HEK293 (cell line): ENCODE results near the gene SKA2.
"Not testable (repeated sequence)": the region's sequence is repeated elsewhere in the genome, so short reads cannot be mapped to it uniquely, and the experiment has no call there.

Source experiments
- CTCF ChIA-PET: fragments of 350-600 bp; formaldehyde crosslinking; extraction: SDS; loops from one replicate; lab custom pipeline; 2021; ENCODE audit warnings: antibody characterized with exemption; lab: Yijun Ruan, JAX
- POLR2A ChIA-PET: fragments of 300-600 bp; formaldehyde crosslinking; extraction: SDS; loops from one replicate; lab custom pipeline; 2020; ENCODE audit warnings: antibody characterized with exemption, inconsistent platforms; lab: Yijun Ruan, JAX
- H3K27ac ChIP-seq: fragments of 200-500 bp; sonication (Bioruptor generic); 2 replicates; pipeline ENCODE4 v1.5.1; 2014; ENCODE audit warnings: low read depth, low read length, control low read depth, inconsistent platforms; ENCODE audit errors: extremely low read depth
- H3K36me3 ChIP-seq, 2 experiments: fragments of 200-500 bp in 1 of 2; sonication (Bioruptor generic) in 1 of 2; 1 replicate in 1 of 2; 2 replicates in 1 of 2; pipeline ENCODE4 v1.5.1; 2014 to 2017; ENCODE audit warnings: inconsistent platforms in 2 of 2, low read length in 2 of 2; ENCODE audit not compliant: control insufficient read depth in 2 of 2, insufficient read depth in 1 of 2
- H3K4me1 ChIP-seq: fragments of 200-500 bp; sonication (Bioruptor generic); 2 replicates; pipeline ENCODE4 v1.5.1; 2014; ENCODE audit warnings: mild to moderate bottlenecking, low read length, inconsistent platforms; ENCODE audit not compliant: control insufficient read depth, insufficient read depth
- H3K4me3 ChIP-seq: 2 replicates; pipeline ENCODE4 v1.5.1; 2011; ENCODE audit warnings: low read depth, mild to moderate bottlenecking, control low read depth, low read length, moderate library complexity
- H3K9me3 ChIP-seq: fragments of 200-500 bp; sonication (Bioruptor generic); 2 replicates; pipeline ENCODE4 v1.5.1; 2014; ENCODE audit warnings: low read depth, low read length, inconsistent platforms; ENCODE audit not compliant: control insufficient read depth, insufficient read depth
- BCL11B ChIP-seq: fragments of 450-650 bp; formaldehyde crosslinking; IDR thresholded peaks from 2 replicates; pipeline ENCODE4 v1.5.1; 2016; ENCODE audit warnings: low read depth, missing biosample characterization, missing genetic modification characterization
- GLIS1 ChIP-seq: fragments of 450-650 bp; formaldehyde crosslinking; IDR thresholded peaks from 2 replicates; pipeline ENCODE4 v1.5.1; 2016; ENCODE audit warnings: missing biosample characterization, missing genetic modification characterization
- HOXC10 ChIP-seq: sonication (generic); formaldehyde crosslinking; IDR thresholded peaks from 2 replicates; pipeline ENCODE4 v1.8.1; 2023; ENCODE audit warnings: mild to moderate bottlenecking, missing genetic modification reagents
- KLF16 ChIP-seq: fragments of 450-650 bp; formaldehyde crosslinking; IDR thresholded peaks from 2 replicates; pipeline ENCODE4 v1.5.1; 2017; ENCODE audit warnings: missing biosample characterization, missing genetic modification characterization
- TRIM28 ChIP-seq: IDR thresholded peaks from 2 replicates; pipeline ENCODE4 v1.6.1; 2011; ENCODE audit warnings: low read length, control low read depth, borderline replicate concordance
- ZFP3 ChIP-seq: fragments of 450-650 bp; formaldehyde crosslinking; IDR thresholded peaks from 2 replicates; pipeline ENCODE4 v1.5.1; 2016; ENCODE audit warnings: low read depth, missing biosample characterization, missing genetic modification characterization
- ZNF169 ChIP-seq: fragments of 450-650 bp; formaldehyde crosslinking; IDR thresholded peaks from 2 replicates; pipeline ENCODE4 v1.5.1; 2016; ENCODE audit warnings: missing biosample characterization, missing genetic modification characterization
- ZNF211 ChIP-seq: fragments of 450-650 bp; formaldehyde crosslinking; IDR thresholded peaks from 2 replicates; pipeline ENCODE4 v1.5.1; 2016; ENCODE audit warnings: low read depth, missing biosample characterization, missing genetic modification characterization
- ZNF214 ChIP-seq: fragments of 450-650 bp; formaldehyde crosslinking; IDR thresholded peaks from 2 replicates; pipeline ENCODE4 v1.5.1; 2017; ENCODE audit warnings: missing biosample characterization, mild to moderate bottlenecking, missing genetic modification characterization, borderline replicate concordance
- ZNF366 ChIP-seq: fragments of 450-650 bp; formaldehyde crosslinking; conservative IDR thresholded peaks from 2 replicates; pipeline ENCODE4 v1.5.1; 2016; ENCODE audit warnings: missing biosample characterization, missing genetic modification characterization
- ZNF426 ChIP-seq: fragments of 450-650 bp; formaldehyde crosslinking; IDR thresholded peaks from 2 replicates; pipeline ENCODE4 v1.5.1; 2017; ENCODE audit warnings: missing biosample characterization, missing genetic modification characterization, mild to moderate bottlenecking, inconsistent platforms, moderate library complexity
- ZNF555 ChIP-seq: fragments of 450-650 bp; formaldehyde crosslinking; conservative IDR thresholded peaks from 2 replicates; pipeline ENCODE4 v1.5.1; 2017; ENCODE audit warnings: missing biosample characterization, mild to moderate bottlenecking, missing genetic modification characterization, inconsistent platforms
- ZNF571 ChIP-seq: fragments of 450-650 bp; formaldehyde crosslinking; IDR thresholded peaks from 2 replicates; pipeline ENCODE4 v1.5.0; 2017; ENCODE audit warnings: missing biosample characterization, missing genetic modification characterization
- ZNF585B ChIP-seq: fragments of 450-650 bp; formaldehyde crosslinking; IDR thresholded peaks from 2 replicates; pipeline ENCODE4 v1.5.1; 2016; ENCODE audit warnings: missing biosample characterization, missing genetic modification characterization
- ZNF664 ChIP-seq: fragments of 450-650 bp; formaldehyde crosslinking; IDR thresholded peaks from 2 replicates; pipeline ENCODE4 v1.5.1; 2016; ENCODE audit warnings: missing biosample characterization, missing genetic modification characterization
- ZNF747 ChIP-seq: fragments of 450-650 bp; formaldehyde crosslinking; IDR thresholded peaks from 2 replicates; pipeline ENCODE4 v1.5.1; 2016; ENCODE audit warnings: missing biosample characterization, missing genetic modification characterization
- ZNF768 ChIP-seq: fragments of 450-650 bp; formaldehyde crosslinking; IDR thresholded peaks from 2 replicates; pipeline ENCODE4 v1.5.1; 2018; ENCODE audit warnings: missing biosample characterization, mild to moderate bottlenecking, missing genetic modification characterization
- ZXDB ChIP-seq: fragments of 450-650 bp; formaldehyde crosslinking; IDR thresholded peaks from 2 replicates; pipeline ENCODE4 v1.5.1; 2016; ENCODE audit warnings: missing biosample characterization, missing genetic modification characterization
- TF ChIP-seq, protein P1 (sequence below): fragments of 450-650 bp; formaldehyde crosslinking; IDR thresholded peaks from 2 replicates; pipeline ENCODE4 v1.5.1; 2016; ENCODE audit warnings: missing biosample characterization, missing genetic modification characterization
- TF ChIP-seq, protein P2 (sequence below): fragments of 450-650 bp; formaldehyde crosslinking; IDR thresholded peaks from 2 replicates; pipeline ENCODE4 v1.5.1; 2016; ENCODE audit warnings: missing biosample characterization, missing genetic modification characterization
- TF ChIP-seq, protein P3 (sequence below): fragments of 450-650 bp; formaldehyde crosslinking; IDR thresholded peaks from 2 replicates; pipeline ENCODE4 v1.5.1; 2016; ENCODE audit warnings: missing biosample characterization, missing genetic modification characterization
- TF ChIP-seq, protein P4 (sequence below): IDR thresholded peaks from 2 replicates; pipeline ENCODE4 v1.6.1; 2011; ENCODE audit warnings: mild to moderate bottlenecking, low read depth, low read length, borderline replicate concordance

SKA2 gene

DNA sequence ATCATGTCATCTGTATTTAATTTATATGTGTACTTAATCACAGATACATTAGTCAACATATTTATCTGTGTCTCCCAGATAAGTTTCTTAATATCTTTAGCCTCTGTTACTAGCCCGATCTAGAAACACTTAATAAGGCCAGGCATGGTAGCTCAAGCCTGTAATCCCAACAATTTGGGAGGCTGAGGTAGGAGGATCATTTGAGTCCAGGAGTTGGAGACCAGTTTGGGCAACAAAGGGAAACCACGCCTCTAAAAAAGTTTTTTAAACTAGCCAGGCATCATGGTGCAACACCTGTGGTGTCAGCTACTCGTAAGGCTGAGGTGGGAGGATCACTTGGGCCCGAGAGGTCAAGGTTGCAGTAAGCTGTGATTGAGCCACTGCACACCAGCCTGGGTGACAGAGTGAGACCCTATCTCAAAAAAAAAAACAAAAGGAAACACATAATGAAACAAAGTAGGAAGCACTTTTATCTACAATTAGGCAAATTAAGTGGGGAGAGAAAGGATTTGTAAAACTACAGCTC is 9.4 kb downstream of the SKA2 start:
- CTCF ChIA-PET, result interaction anchor here (0.6 kb wide), 1 partner anchor 575 kb away, joined by 3 read pairs; no protein-coding TSS in a partner anchor
- Histone ChIP-seq H3K9me3 (no peaks in the 10 kb centered on the region), H3K36me3 (peaks cover 14 to 24% of the 10 kb centered on the region in 2 experiments; a peak in 2 of 3 replicates)
- TF ChIP-seq ZNF768 (tag by site-specific recombination) (no peak), ZNF747 (tag by site-specific recombination) (no peak), ZNF555 (tag by site-specific recombination) (no peak), ZNF426 (tag by site-specific recombination) (no peak), KLF16 (tag by site-specific recombination) (no peak), HOXC10 (CRISPR knock-in tag) (no peak), ZXDB (no peak), BCL11B (tag by site-specific recombination) (no peak), ZNF211 (no peak), TRIM28 (no peak)
- TF ChIP-seq, protein P1, sequence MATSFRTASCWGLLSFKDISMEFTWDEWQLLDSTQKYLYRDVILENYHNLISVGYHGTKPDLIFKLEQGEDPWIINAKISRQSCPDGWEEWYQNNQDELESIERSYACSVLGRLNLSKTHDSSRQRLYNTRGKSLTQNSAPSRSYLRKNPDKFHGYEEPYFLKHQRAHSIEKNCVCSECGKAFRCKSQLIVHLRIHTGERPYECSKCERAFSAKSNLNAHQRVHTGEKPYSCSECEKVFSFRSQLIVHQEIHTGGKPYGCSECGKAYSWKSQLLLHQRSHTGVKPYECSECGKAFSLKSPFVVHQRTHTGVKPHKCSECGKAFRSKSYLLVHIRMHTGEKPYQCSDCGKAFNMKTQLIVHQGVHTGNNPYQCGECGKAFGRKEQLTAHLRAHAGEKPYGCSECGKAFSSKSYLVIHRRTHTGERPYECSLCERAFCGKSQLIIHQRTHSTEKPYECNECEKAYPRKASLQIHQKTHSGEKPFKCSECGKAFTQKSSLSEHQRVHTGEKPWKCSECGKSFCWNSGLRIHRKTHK (tag by site-specific recombination), result no peak
- TF ChIP-seq, protein P2, sequence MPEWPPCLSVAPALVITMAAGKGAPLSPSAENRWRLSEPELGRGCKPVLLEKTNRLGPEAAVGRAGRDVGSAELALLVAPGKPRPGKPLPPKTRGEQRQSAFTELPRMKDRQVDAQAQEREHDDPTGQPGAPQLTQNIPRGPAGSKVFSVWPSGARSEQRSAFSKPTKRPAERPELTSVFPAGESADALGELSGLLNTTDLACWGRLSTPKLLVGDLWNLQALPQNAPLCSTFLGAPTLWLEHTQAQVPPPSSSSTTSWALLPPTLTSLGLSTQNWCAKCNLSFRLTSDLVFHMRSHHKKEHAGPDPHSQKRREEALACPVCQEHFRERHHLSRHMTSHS (tag by site-specific recombination), result no peak
- TF ChIP-seq, all 188 proteins: peak for 0
- H3K27ac ChIP-seq, result no peak overlapping the region
- POLR2A ChIA-PET, result interaction anchor here (2.5 kb wide), 1 partner anchor 10 kb away, joined by 19 read pairs; the partner anchor contains the start of genes PRR11 and SKA2
- H3K4me1 ChIP-seq, result peaks cover under 1% of the 10 kb centered on the region; the same call in 1 of the 2 replicates
- no peak overlapping the region for H3K4me3 ChIP-seq

DNA sequence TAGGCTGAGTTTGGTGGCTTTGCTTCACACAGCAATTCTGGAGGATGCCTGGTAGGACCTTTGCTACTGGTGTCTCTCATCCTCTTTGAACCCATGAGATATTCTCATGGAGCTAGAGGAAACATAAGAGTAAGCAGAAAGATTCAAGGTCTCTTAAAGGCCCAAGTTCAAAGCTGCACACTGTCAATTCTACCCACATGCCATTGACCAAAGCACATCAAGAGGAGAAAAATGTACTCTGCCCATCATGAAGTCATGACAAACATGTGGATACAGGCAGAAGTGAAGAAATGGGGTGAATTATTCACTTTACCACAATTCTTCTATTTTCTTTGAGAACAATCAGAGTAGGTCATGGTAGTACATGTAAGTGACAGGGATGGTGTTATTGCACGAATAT is 13.1 kb downstream of the SKA2 start:
- Histone ChIP-seq H3K4me1 (no peaks in the 10 kb centered on the region), H3K4me3 (no peak overlapping the region), H3K27ac (no peak overlapping the region), H3K9me3 (no peaks in the 10 kb centered on the region), H3K36me3 (peaks cover 13 to 14% of the 10 kb centered on the region in 2 experiments; a peak in 2 of 3 replicates)
- ChIA-PET CTCF (interaction anchor here (0.6 kb wide), 2 partner anchors 23 to 444 kb away, joined by 3 to 4 read pairs; no protein-coding TSS in a partner anchor), POLR2A (interaction anchor here (0.6 kb wide), 1 partner anchor 36 kb away, joined by 3 read pairs; no protein-coding TSS in a partner anchor)
- TF ChIP-seq ZNF664 (tag by site-specific recombination), result no peak
- TF ChIP-seq, protein P3, sequence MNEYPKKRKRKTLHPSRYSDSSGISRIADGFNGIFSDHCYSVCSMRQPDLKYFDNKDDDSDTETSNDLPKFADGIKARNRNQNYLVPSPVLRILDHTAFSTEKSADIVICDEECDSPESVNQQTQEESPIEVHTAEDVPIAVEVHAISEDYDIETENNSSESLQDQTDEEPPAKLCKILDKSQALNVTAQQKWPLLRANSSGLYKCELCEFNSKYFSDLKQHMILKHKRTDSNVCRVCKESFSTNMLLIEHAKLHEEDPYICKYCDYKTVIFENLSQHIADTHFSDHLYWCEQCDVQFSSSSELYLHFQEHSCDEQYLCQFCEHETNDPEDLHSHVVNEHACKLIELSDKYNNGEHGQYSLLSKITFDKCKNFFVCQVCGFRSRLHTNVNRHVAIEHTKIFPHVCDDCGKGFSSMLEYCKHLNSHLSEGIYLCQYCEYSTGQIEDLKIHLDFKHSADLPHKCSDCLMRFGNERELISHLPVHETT (tag by site-specific recombination), result no peak

DNA sequence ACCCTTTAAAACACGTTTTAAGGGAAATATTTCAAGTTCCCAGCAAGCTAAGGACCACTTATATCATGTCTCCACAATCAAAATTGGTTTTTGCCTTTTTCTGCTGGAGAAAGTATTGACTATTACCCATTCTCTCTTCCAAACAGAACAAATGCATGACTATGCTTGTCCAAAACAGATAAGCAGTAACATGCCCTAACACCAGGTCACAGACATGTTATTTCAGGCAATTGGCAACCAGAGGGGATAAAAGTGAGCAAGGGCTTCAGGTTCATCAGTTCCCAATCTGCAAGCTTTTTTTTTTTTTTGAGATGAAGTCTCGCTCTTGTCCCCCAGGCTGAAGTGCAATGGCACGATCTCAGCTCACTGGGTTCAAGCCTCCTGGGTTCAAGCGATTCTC is 15.0 kb downstream of the SKA2 start:
- POLR2A ChIA-PET, result interaction anchor here (0.6 to 0.8 kb wide), 3 partner anchors 12 to 895 kb away, joined by 3 to 5 read pairs (median 4); no protein-coding TSS in a partner anchor

DNA sequence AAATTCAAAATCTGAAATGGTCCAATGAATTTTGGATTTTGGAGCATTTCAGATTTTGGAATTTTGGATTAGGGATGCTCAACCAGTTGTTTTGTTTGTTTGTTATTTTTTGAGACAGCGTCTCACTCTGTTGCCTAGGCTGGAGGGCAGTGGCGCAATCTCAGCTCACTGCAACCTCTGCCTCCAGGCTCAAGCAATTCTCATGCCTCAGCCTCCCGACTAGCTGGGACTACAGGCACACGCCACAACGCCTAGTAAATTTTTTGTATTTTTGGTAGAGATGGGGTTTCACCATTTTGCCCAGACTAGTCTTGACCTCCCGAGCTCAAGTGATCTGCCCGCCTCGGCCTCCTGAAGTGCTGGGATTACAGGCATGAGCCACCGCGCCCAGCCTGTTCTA is 16.6 kb downstream of the SKA2 start:
- H3K9me3 ChIP-seq, POLR2A ChIA-PET, H3K27ac ChIP-seq, H3K4me1 ChIP-seq, H3K4me3 ChIP-seq: not testable (repeated sequence)
- CTCF ChIA-PET, result interaction anchor here (0.9 kb wide), 1 partner anchor 8 kb away, joined by 3 read pairs; no protein-coding TSS in a partner anchor
- H3K36me3 ChIP-seq, result peaks cover 2 to 11% of the 10 kb centered on the region in 2 experiments; a peak in 2 of 3 replicates

More for the DNA sequence above, 15.0 kb downstream of the SKA2 start:
- H3K27ac ChIP-seq, result no peak overlapping the region
- H3K4me3 ChIP-seq, result no peak overlapping the region
- H3K4me1 ChIP-seq, result no peaks in the 10 kb centered on the region
- TF ChIP-seq ZNF571 (no peak), ZNF214 (tag by site-specific recombination) (no peak), ZNF585B (tag by site-specific recombination) (no peak), GLIS1 (no peak), ZNF555 (tag by site-specific recombination) (no peak), ZNF169 (tag by site-specific recombination) (no peak), ZNF366 (no peak), ZFP3 (no peak)
- TF ChIP-seq, protein P4, sequence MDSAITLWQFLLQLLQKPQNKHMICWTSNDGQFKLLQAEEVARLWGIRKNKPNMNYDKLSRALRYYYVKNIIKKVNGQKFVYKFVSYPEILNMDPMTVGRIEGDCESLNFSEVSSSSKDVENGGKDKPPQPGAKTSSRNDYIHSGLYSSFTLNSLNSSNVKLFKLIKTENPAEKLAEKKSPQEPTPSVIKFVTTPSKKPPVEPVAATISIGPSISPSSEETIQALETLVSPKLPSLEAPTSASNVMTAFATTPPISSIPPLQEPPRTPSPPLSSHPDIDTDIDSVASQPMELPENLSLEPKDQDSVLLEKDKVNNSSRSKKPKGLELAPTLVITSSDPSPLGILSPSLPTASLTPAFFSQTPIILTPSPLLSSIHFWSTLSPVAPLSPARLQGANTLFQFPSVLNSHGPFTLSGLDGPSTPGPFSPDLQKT, result no peak
- CTCF ChIA-PET, result no interaction called here
- no peaks in the 10 kb centered on the region for H3K9me3 ChIP-seq
- H3K36me3 ChIP-seq, result peaks cover 14 to 18% of the 10 kb centered on the region in 2 experiments; a peak in 2 of 3 replicates
